Measurements from ENCODE around the gene RAB11FIP4.

The RAB11FIP4 gene

DNA sequence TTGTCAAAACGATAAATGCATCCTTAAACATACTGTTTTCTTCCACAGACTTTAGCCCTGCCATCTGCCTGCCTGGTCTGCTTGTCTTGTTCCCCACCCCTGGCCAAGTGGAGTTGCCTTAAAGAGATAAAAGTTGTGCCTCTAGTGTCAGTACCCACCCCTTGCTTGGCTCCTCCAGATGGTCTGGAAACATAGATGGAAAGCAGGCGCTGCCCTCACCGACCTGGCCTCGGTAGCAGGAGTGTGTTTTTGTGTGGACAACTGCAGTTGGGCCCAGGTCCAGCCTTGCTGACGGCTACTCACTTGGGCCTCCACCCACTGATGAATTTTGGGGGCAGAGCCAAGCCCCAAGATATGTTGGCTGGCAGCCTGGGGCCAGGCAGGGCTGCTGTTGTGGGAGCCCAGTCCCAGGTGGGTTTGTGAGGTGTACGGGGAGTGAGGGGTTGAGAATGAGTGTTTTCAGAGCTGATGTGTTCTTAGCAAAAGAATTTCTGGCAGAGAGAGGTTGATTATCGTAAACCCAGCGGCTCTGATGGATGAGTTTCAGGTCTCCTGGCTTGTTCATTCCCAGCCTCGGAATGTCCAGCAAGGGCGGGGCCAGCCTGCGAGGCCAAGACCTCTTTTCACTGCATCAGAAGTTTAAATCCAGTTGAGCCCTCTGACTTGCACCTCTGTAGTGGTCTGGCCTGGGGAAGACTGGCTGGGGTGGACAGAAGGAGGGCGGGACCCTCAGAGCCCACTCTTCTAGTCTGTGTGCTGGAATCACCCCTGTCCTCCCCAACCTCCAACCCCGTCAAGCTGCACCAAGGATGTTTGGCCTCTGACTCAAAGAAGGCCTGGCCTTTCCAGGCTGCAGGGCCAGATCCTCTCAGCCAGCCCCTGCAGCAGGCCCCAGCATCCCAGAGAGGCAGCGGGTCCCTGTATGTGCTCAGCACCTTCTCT, 179.7 kb downstream of the RAB11FIP4 start:
- DNase-seq (ENCODE audit: low read depth), result no peak

DNA sequence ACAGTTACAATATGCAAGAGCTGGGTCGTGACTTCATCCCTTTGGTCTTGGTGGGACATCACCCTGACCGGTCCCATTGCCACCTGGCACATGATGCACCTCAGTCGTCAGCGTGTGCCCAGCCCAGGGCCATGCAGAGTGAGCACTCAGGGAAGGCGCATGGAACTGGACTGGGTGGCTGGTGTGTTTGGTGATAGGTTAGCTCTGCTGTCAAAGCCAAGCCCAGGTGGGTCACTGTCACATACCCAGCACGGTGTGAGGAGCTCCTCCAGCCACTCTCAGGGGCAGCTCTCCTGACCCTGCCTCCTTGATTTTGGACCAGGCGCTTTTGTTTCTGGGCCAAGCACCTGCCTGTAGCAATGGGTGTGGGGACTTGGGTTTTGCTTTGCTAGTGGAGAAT, 180.9 kb downstream of the RAB11FIP4 start:
- no peak for DNase-seq (ENCODE audit: low read depth)

DNA sequence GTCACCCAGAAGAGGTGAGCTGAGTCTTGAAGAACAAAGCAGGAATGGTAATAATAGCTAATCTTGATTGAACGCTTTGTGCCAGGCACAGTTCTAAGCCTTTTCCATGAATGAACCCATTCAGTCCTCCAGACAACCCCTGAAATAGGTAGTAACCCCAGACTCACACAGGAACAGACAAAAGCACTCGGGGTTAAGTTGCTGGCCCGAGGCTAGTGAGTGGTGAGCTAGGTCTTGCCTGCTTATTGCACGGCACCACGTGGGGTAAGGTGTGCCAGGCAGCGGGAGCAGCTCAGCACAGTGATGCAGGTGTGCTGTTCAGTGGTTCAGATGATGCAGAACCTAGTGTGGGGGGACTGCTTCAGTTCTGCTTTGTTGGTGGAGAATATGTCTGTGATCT, 181.6 kb downstream of the RAB11FIP4 start:
- no peak for DNase-seq (ENCODE audit: low read depth)

DNA sequence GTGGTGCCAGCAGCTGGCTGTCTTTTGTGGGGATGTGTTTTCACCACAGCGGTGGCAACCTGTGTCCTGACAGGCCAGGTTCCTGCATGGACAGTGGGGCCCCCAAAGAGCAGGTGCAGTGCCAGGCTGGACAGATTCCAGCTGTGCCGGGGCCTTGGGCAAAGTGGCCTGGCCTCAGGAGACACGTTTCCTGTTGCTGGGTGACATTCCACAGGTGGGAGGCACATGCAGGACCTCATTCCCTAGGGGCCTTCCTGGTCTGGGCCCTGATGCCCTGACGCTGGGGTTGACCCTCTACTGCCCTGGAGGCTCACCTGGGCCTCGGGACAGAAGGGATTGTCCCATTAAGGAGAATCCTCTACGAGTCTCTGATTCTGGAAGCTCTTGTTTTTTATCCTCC, 182.4 kb downstream of the RAB11FIP4 start:
- no peak for DNase-seq (ENCODE audit: low read depth)

DNA sequence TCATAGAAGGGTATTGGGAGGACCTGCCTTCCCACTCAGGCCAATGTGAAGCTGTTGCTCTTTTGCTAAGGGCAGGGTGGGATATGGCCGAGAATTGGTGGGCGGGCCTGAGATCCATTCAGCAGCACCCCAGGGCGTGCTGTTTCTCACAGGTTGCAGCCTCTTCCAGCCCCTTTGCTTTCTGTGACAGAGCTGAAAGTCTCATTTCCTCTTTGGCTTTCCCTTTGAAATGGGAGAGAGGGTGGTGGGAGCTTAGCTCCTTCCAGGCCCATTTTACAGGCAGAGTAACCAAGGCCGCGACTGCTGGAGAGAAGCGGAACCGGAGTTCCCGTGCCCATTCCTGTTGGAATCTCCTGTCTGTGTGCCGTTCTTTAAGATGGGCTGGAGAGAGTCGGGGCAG, 183.0 kb downstream of the RAB11FIP4 start:
- DNase-seq (ENCODE audit: low read depth), result no peak

- no peak for DNase-seq (ENCODE audit: low read depth)
Measured at GRCh38 chr17:31575043-31575442, 183.6 kb downstream of the RAB11FIP4 start.

- no peak for DNase-seq (ENCODE audit: low read depth)
Measured at GRCh38 chr17:31579265-31579664, 187.8 kb downstream of the RAB11FIP4 start.

GRCh38 chr17:31580316-31580705, 188.8 kb downstream of the RAB11FIP4 start:
- no peak for DNase-seq (ENCODE audit: low read depth)

DNA sequence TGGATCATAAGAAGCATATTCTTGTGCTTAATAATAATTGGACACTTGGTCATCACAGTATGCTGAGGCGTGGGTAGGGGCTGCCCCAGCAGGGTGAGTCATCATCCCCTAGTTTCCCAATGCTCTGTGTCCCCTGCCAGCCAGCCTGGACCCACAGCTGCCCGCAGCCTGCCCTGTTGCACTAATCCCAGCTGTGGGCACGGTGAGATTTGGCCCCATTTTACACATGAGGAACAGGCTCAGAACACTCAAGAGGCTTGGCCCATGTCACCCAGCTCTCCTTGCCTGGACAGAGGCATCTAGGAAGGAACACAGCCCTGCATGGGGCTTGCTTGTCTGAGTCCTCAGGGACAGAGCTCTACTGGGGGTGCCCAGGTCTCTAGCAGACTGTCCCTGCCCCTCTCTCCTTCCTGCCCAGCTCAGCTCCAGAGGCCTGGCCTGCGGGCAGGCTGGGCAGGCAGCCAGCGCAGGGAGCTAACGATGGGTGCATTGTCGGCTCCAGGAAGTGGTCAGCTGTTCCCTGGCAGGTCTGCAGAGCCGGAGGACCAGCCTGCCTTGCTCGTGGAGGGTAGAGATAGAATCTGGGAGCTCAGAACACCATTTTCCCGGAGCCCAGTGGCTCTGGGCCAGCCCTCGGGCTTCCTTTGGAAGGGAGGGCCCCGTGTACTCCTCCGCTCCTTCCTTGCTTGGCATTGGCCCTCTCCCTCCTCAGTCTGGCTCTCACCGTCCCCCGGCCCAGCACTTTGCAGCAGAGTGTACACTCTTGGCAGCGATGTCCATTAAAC, 189.4 kb downstream of the RAB11FIP4 start:
- no peak for DNase-seq (ENCODE audit: low read depth)

DNA sequence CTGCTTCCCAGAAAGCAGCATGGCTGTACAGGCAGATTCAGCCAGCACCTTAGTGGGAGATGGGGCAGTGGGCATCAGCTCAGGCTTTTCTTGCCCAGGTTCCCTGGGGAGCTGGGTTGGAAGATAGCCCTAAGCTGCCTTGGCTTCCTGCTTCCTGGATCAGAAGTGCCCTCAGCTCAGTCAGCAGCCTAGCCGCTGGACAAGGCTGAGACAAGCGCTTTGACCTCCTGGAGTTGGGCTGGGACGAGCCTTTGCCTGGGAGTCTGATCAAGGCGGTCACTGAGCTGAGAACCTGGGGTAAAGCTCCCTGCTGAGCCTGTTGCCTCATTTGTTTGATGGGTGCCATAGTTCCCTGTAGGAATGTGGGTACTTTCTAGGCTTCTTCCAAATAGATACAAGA, 190.0 kb downstream of the RAB11FIP4 start:
- no peak for DNase-seq (ENCODE audit: low read depth)

DNA sequence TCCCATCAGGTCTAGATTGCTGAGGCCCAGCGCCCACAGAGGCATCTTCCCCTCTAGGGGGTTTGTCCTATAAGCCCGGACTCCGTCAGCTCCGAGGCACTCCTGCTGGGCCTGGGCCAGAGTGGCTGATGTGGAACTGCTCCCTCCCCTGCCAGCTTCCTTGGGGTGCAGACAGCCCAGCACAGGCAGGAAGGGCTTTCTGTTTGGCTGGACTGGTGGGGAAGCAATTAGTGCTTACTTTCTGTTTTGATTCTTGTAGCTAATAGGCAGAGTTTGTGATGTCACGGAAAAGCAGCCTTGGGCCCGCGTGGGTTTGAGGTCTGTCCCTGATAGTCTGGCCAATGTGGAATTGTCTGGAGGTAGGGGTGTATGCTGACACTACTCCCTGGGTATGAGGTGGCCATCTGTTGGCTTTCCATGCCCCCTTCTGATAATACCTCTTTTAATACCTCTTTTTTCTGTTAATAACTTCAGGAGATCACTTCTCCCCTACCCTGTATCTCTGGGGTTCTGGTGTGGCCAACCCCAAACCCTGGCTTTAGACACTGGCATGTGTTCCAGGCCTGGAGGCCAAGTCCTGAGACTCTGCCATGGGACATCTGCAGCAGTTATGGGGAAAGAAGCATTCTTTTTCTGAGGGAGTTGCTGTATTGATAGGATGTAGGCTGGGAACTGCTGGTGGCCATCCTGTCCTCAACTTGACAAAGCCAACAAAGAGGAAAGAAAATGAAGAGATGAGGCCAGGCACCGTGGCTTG, 190.9 kb downstream of the RAB11FIP4 start:
- no peak for DNase-seq (ENCODE audit: low read depth)

GRCh38 chr17:31583772-31584356, 192.4 kb downstream of the RAB11FIP4 start:
- no peak for DNase-seq (ENCODE audit: low read depth)

GRCh38 chr17:31584438-31585279, 193.2 kb downstream of the RAB11FIP4 start:
- DNase-seq (ENCODE audit: low read depth), result no peak

GRCh38 chr17:31585280-31585630, 193.8 kb downstream of the RAB11FIP4 start:
- no peak for DNase-seq (ENCODE audit: low read depth)

- no peak for DNase-seq (ENCODE audit: low read depth)
Measured at GRCh38 chr17:31586946-31587345, 195.5 kb downstream of the RAB11FIP4 start.

- no peak for DNase-seq (ENCODE audit: low read depth)
Measured at GRCh38 chr17:31587462-31587861, 196.0 kb downstream of the RAB11FIP4 start.
